GM23338 (cell line): Measurements from ENCODE around the gene ADAMTSL2. TPM values are rescaled to one million over a fixed set of nuclear protein-coding genes. Genes with fewer than 3 reads are reported as not detected.

Experiments used
- ATAC-seq: fragments of 200-7000 bp; cut with Tn5 transposase; 3 replicates; pipeline ENCODE4 v1.9.1; 2020
- DNase-seq: peaks from one replicate; pipeline ENCODE4 v3.0.0-alpha.2; 2015; ENCODE audit warnings: low spot score
- H2AFZ ChIP-seq: fragments of 200-600 bp; sonication (generic); 2 replicates; pipeline ENCODE4 v1.8.0; 2016; ENCODE audit warnings: antibody characterized with exemption, mild to moderate bottlenecking, moderate library complexity
- H3F3A ChIP-seq: fragments of 200-600 bp; sonication (generic); replicated peaks from 2 replicates; pipeline ENCODE4 v1.8.0; 2017; ENCODE audit warnings: antibody characterized with exemption, mixed run types, low read depth
- H3K27ac ChIP-seq: fragments of 200-600 bp; sonication (generic); 2 replicates; pipeline ENCODE4 v1.6.1; 2016; ENCODE audit warnings: low read depth
- H3K27me3 ChIP-seq: fragments of 200-600 bp; sonication (generic); 2 replicates; pipeline ENCODE4 v1.8.0; 2016; ENCODE audit warnings: mild to moderate bottlenecking, mixed run types, moderate library complexity; ENCODE audit not compliant: insufficient read depth
- H3K36me3 ChIP-seq: fragments of 200-600 bp; sonication (generic); 2 replicates; pipeline ENCODE4 v1.8.0; 2016; ENCODE audit warnings: mild to moderate bottlenecking; ENCODE audit not compliant: insufficient read depth
- H3K4me1 ChIP-seq: fragments of 200-600 bp; sonication (generic); 2 replicates; pipeline ENCODE4 v1.8.0; 2016; ENCODE audit warnings: mild to moderate bottlenecking, moderate library complexity; ENCODE audit not compliant: insufficient read depth
- H3K4me2 ChIP-seq: fragments of 200-600 bp; sonication (generic); 2 replicates; pipeline ENCODE4 v1.7.1; 2017; ENCODE audit warnings: mixed run types
- H3K4me3 ChIP-seq: fragments of 200-600 bp; sonication (generic); 2 replicates; pipeline ENCODE4 v1.6.1; 2016; ENCODE audit warnings: mixed run types
- H3K79me2 ChIP-seq: fragments of 200-600 bp; sonication (generic); replicated peaks from 2 replicates; pipeline ENCODE4 v1.8.0; 2017; ENCODE audit warnings: mild to moderate bottlenecking; ENCODE audit not compliant: insufficient read depth
- H3K9me2 ChIP-seq: fragments of 200-600 bp; sonication (generic); 2 replicates; pipeline ENCODE4 v1.8.0; 2017; ENCODE audit not compliant: insufficient read depth
- H4K20me1 ChIP-seq: fragments of 200-600 bp; sonication (generic); replicated peaks from 2 replicates; pipeline ENCODE4 v1.8.0; 2017; ENCODE audit warnings: mild to moderate bottlenecking; ENCODE audit not compliant: insufficient read depth
- H3K27ac Mint-ChIP-seq: 2 replicates; pipeline ENCODE4 v1.8.0; 2020; ENCODE audit warnings: inconsistent platforms, mild to moderate bottlenecking, moderate library complexity, mixed read lengths
- H3K27me3 Mint-ChIP-seq: 3 replicates; pipeline ENCODE4 v1.8.0; 2022; ENCODE audit warnings: low read depth, mild to moderate bottlenecking, moderate library complexity, mixed read lengths, inconsistent platforms; ENCODE audit not compliant: insufficient read depth, poor library complexity
- H3K36me3 Mint-ChIP-seq: 3 replicates; pipeline ENCODE4 v1.8.0; 2021; ENCODE audit warnings: low read depth, mild to moderate bottlenecking, inconsistent platforms, moderate library complexity, mixed read lengths
- H3K4me1 Mint-ChIP-seq: 3 replicates; pipeline ENCODE4 v1.8.0; 2020; ENCODE audit warnings: mild to moderate bottlenecking, inconsistent platforms, mixed read lengths
- H3K4me3 Mint-ChIP-seq: 3 replicates; pipeline ENCODE4 v1.8.0; 2021; ENCODE audit warnings: moderate library complexity, mild to moderate bottlenecking, inconsistent platforms, mixed read lengths
- H3K9me3 Mint-ChIP-seq: 3 replicates; pipeline ENCODE4 v1.8.0; 2020; ENCODE audit warnings: moderate library complexity, mild to moderate bottlenecking, inconsistent platforms, mixed read lengths
- CREB1 ChIP-seq: fragments of 250-450 bp; sonication (Bioruptor Pico); IDR thresholded peaks from 2 replicates; pipeline ENCODE4 v1.5.0; 2020; ENCODE audit warnings: low read depth, mild to moderate bottlenecking, moderate library complexity
- EZH2 ChIP-seq: fragments of 200-600 bp; sonication (generic); IDR thresholded peaks from one replicate; pipeline ENCODE4 v1.8.0; 2017; ENCODE audit warnings: antibody characterized with exemption, mild to moderate bottlenecking, low read depth; ENCODE audit not compliant: unreplicated experiment
- EZH2phosphoT487 ChIP-seq: fragments of 200-600 bp; sonication (generic); IDR thresholded peaks from one replicate; pipeline ENCODE4 v1.8.1; 2018; ENCODE audit warnings: antibody characterized with exemption; ENCODE audit not compliant: unreplicated experiment
- JUNB ChIP-seq: IDR thresholded peaks from one replicate; pipeline ENCODE4 v1.6.1; 2016; ENCODE audit warnings: antibody characterized with exemption; ENCODE audit not compliant: unreplicated experiment
- POLR2AphosphoS5 ChIP-seq: IDR thresholded peaks from 2 replicates; pipeline ENCODE4 v1.6.1; 2016; ENCODE audit warnings: antibody characterized with exemption, low read depth
- STAT1 ChIP-seq: IDR thresholded peaks from one replicate; pipeline ENCODE4 v1.6.1; 2016; ENCODE audit warnings: antibody characterized with exemption; ENCODE audit not compliant: unreplicated experiment
- ZNF331 ChIP-seq: fragments of 250-450 bp; sonication (Bioruptor Pico); IDR thresholded peaks from 2 replicates; pipeline ENCODE4 v1.5.0; 2020; ENCODE audit warnings: low read depth, mild to moderate bottlenecking, moderate library complexity
- polyA plus RNA-seq: library from polyadenylated mRNA; unstranded; fragments of >200 nt; fragmentation: Nextera tagmentation; extraction: Ambion mirVana; gene quantifications from 2 replicates; pipeline ENCODE4 v1.2.1, GENCODE V29; 2016
- total RNA-seq: library from RNA; depleted of rRNA; stranded (reverse); fragments of >200 nt; shearing (Covaris generic); gene quantifications from 2 replicates; pipeline ENCODE4 v1.2.3, GENCODE V29; 2014
- TF ChIP-seq, protein P1 (sequence below): fragments of 250-450 bp; sonication (Bioruptor Pico); IDR thresholded peaks from 2 replicates; pipeline ENCODE4 v1.5.0; 2020; ENCODE audit warnings: mild to moderate bottlenecking, moderate library complexity
- TF ChIP-seq, protein P2 (sequence below), 2 experiments: fragments of 200-600 bp in 1 of 2; sonication (generic) in 1 of 2; conservative IDR thresholded peaks; 2 replicates each; pipeline versions ENCODE4 v1.5.1 to v1.6.1; 2016 to 2017; ENCODE audit warnings: antibody characterized with exemption in 2 of 2, low read depth in 2 of 2, mild to moderate bottlenecking in 2 of 2, moderate library complexity in 1 of 2
- TF ChIP-seq, protein P3 (sequence below): IDR thresholded peaks from one replicate; pipeline ENCODE4 v1.6.1; 2018; ENCODE audit warnings: antibody characterized with exemption; ENCODE audit not compliant: unreplicated experiment

The ADAMTSL2 gene
- total and polyA plus RNA-seq, 2 experiments from 2014 or later: 0.15 to 0.66 TPM

DNA sequence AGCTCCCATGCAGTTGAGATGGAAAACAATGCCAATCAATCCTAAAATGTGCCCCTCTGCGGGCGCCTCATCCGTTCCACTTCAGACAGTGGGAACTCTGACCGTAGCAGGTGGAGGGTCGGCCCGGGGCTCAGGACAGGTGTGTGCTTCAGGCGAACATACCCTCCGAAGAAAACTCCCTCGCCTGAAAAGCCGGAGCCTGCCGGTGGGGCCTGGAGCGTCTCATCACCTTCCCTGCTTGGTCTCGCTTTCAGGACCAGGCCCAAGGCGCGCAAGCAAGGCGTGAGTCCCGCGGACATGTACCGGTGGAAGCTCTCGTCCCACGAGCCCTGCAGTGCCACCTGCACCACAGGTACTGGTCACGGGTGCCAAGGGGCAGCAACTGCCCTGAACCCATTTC lies 26.4 kb downstream of the ADAMTSL2 start (continued):
- TF ChIP-seq CREB1 (CRISPR knock-in tag) (no peak), ZNF331 (no peak), EZH2 (no peak)

DNA sequence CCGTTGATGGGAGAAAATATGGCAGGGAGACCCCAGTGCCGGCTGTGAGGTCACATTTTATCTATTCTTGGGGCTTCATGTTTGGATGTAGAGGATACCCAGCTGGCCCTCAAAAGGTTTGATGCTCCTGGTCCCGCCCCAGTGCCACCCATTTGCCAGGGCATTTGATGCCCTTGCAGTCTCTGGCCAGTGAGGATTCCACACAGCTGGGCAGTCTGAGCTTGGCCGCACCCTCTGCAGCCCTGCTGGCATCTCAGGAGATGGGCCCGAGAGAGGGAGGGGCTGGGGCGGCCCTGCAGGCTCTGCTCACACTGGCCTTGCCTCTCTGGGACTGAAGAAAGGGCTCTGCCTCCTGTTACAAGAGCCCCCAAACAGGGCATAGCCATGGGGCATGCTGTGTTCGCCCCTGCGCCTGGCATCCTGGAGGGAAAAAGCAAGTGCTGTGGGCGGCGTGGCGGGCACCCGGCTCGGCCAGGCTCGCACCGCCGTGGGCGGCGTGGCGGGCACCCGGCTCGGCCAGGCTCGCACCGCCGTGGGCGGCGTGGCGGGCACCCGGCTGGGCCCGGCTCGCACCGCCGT lies 27.6 kb downstream of the ADAMTSL2 start:
- Mint-ChIP-seq H3K9me3 (no peaks in the 10 kb centered on the region; the same call in 2 of the 3 replicates), H3K27me3 (peaks cover 11% of the 10 kb centered on the region), H3K4me1 (peaks cover 32% of the 10 kb centered on the region), H3K4me3 (no peak overlapping the region), H3K27ac (no peak overlapping the region), H3K36me3 (no peaks in the 10 kb centered on the region)
- Histone ChIP-seq H2AFZ (no peak overlapping the region), H3K36me3 (no peaks in the 10 kb centered on the region), H3K27ac (no peak overlapping the region), H3K4me2 (no peak overlapping the region), H3K9me2 (no peaks in the 10 kb centered on the region), H3K4me1 (peaks cover 5% of the 10 kb centered on the region), H3K79me2 (no peaks in the 10 kb centered on the region), H3F3A (no peaks in the 10 kb centered on the region), H3K27me3 (no peaks in the 10 kb centered on the region), H3K4me3 (no peak overlapping the region), H4K20me1 (no peaks in the 10 kb centered on the region)
- TF ChIP-seq, protein P1, sequence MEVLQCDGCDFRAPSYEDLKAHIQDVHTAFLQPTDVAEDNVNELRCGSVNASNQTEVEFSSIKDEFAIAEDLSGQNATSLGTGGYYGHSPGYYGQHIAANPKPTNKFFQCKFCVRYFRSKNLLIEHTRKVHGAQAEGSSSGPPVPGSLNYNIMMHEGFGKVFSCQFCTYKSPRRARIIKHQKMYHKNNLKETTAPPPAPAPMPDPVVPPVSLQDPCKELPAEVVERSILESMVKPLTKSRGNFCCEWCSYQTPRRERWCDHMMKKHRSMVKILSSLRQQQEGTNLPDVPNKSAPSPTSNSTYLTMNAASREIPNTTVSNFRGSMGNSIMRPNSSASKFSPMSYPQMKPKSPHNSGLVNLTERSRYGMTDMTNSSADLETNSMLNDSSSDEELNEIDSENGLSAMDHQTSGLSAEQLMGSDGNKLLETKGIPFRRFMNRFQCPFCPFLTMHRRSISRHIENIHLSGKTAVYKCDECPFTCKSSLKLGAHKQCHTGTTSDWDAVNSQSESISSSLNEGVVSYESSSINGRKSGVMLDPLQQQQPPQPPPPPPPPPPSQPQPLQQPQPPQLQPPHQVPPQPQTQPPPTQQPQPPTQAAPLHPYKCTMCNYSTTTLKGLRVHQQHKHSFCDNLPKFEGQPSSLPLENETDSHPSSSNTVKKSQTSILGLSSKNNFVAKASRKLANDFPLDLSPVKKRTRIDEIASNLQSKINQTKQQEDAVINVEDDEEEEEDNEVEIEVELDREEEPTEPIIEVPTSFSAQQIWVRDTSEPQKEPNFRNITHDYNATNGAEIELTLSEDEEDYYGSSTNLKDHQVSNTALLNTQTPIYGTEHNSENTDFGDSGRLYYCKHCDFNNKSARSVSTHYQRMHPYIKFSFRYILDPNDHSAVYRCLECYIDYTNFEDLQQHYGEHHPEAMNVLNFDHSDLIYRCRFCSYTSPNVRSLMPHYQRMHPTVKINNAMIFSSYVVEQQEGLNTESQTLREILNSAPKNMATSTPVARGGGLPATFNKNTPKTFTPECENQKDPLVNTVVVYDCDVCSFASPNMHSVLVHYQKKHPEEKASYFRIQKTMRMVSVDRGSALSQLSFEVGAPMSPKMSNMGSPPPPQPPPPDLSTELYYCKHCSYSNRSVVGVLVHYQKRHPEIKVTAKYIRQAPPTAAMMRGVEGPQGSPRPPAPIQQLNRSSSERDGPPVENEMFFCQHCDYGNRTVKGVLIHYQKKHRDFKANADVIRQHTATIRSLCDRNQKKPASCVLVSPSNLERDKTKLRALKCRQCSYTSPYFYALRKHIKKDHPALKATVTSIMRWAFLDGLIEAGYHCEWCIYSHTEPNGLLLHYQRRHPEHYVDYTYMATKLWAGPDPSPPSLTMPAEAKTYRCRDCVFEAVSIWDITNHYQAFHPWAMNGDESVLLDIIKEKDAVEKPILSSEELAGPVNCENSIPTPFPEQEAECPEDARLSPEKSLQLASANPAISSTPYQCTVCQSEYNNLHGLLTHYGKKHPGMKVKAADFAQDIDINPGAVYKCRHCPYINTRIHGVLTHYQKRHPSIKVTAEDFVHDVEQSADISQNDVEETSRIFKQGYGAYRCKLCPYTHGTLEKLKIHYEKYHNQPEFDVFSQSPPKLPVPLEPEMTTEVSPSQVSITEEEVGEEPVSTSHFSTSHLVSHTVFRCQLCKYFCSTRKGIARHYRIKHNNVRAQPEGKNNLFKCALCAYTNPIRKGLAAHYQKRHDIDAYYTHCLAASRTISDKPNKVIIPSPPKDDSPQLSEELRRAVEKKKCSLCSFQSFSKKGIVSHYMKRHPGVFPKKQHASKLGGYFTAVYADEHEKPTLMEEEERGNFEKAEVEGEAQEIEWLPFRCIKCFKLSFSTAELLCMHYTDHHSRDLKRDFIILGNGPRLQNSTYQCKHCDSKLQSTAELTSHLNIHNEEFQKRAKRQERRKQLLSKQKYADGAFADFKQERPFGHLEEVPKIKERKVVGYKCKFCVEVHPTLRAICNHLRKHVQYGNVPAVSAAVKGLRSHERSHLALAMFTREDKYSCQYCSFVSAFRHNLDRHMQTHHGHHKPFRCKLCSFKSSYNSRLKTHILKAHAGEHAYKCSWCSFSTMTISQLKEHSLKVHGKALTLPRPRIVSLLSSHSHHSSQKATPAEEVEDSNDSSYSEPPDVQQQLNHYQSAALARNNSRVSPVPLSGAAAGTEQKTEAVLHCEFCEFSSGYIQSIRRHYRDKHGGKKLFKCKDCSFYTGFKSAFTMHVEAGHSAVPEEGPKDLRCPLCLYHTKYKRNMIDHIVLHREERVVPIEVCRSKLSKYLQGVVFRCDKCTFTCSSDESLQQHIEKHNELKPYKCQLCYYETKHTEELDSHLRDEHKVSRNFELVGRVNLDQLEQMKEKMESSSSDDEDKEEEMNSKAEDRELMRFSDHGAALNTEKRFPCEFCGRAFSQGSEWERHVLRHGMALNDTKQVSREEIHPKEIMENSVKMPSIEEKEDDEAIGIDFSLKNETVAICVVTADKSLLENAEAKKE (CRISPR knock-in tag): no peak
- TF ChIP-seq STAT1 (no peak), EZH2phosphoT487 (no peak), JUNB (no peak), POLR2AphosphoS5 (no peak), CREB1 (CRISPR knock-in tag) (no peak)
- TF ChIP-seq, protein P2, sequence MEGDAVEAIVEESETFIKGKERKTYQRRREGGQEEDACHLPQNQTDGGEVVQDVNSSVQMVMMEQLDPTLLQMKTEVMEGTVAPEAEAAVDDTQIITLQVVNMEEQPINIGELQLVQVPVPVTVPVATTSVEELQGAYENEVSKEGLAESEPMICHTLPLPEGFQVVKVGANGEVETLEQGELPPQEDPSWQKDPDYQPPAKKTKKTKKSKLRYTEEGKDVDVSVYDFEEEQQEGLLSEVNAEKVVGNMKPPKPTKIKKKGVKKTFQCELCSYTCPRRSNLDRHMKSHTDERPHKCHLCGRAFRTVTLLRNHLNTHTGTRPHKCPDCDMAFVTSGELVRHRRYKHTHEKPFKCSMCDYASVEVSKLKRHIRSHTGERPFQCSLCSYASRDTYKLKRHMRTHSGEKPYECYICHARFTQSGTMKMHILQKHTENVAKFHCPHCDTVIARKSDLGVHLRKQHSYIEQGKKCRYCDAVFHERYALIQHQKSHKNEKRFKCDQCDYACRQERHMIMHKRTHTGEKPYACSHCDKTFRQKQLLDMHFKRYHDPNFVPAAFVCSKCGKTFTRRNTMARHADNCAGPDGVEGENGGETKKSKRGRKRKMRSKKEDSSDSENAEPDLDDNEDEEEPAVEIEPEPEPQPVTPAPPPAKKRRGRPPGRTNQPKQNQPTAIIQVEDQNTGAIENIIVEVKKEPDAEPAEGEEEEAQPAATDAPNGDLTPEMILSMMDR (conservative IDR thresholded peaks at IDR 0.05; ENCODE audit: low read depth in 2 of 2): no peak
- TF ChIP-seq, protein P3, sequence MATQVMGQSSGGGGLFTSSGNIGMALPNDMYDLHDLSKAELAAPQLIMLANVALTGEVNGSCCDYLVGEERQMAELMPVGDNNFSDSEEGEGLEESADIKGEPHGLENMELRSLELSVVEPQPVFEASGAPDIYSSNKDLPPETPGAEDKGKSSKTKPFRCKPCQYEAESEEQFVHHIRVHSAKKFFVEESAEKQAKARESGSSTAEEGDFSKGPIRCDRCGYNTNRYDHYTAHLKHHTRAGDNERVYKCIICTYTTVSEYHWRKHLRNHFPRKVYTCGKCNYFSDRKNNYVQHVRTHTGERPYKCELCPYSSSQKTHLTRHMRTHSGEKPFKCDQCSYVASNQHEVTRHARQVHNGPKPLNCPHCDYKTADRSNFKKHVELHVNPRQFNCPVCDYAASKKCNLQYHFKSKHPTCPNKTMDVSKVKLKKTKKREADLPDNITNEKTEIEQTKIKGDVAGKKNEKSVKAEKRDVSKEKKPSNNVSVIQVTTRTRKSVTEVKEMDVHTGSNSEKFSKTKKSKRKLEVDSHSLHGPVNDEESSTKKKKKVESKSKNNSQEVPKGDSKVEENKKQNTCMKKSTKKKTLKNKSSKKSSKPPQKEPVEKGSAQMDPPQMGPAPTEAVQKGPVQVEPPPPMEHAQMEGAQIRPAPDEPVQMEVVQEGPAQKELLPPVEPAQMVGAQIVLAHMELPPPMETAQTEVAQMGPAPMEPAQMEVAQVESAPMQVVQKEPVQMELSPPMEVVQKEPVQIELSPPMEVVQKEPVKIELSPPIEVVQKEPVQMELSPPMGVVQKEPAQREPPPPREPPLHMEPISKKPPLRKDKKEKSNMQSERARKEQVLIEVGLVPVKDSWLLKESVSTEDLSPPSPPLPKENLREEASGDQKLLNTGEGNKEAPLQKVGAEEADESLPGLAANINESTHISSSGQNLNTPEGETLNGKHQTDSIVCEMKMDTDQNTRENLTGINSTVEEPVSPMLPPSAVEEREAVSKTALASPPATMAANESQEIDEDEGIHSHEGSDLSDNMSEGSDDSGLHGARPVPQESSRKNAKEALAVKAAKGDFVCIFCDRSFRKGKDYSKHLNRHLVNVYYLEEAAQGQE: no peak
- ATAC-seq (no peak), DNase-seq (no peak)
